Right renal pelvis (tissue), 4 donors: ENCODE results near the gene S100A10. TPM values are rescaled to one million over a fixed set of nuclear protein-coding genes. Genes with fewer than 3 reads are reported as not detected.

Experiments used
- DNase-seq, 4 donors: peaks; one replicate each; pipeline ENCODE4 v3.0.0-alpha.2; 2013; ENCODE audit warnings: low read depth in 4 of 4, low spot score in 3 of 4, missing footprints in 1 of 4
- polyA plus RNA-seq, 4 donors: library from polyadenylated mRNA; unstranded; fragments of 120-200 nt; gene quantifications; one replicate each; pipeline ENCODE4 v1.2.1, GENCODE V29; 2013; ENCODE audit not compliant: insufficient read length in 4 of 4

S100A10 gene
- polyA plus RNA-seq, 4 donors = 244 to 258 (median 251) TPM

DNA sequence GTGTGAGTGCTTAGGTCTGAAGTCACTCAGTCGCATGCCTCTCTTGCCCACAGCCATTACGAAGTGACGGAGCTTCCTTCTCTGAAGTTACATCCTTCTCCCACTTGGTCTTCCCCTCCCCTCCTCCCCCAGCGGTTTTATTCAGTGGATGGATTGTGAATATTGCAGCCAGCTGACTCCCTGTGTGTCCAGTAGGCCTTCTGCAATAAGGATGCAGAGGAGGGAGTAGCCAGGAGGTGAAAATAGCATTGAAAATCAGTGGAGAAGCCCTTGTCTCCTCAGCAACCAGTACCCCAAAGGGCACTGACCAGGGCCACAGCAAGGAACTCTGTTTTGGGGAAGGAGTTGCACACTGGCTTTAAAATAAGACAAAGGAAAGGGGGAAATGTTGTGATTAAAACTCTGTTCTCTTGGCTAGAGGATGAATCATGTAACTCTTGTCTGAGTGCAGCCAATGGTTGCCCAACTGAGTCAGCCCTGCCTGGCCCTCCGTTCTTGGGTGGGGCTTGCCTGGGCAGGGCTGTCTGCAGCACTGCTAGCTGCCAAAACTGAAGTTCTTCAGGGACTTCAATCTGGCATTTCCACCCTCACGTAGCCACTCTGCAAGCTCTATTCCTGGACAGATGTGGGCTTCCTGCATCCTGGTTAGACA is 4.3 kb downstream of the S100A10 start:
- DNase-seq = no peak

DNA sequence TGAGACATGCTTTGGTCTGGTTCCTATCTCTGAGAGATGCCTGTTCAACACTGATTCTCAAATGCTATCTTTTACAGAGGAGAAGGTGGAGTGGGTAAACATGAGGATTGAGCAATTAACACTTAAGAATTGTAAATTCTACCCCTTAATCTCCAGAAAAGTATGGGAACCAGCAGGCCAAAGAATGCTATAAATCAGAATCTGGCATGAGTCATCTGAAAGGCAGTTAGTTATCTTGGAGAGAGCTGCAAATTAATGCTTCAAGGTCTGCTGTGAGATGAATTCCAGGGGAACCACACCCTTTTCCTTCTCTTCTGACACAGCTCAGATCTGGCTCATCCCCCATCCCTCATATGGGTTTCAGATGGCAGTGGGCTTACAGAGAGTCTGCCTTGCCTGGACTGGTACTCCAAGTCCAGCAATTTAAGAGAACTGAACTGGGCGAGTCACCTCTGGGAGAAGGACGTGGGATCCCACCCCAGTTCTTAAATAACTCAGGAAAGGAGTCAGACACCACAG is 5.2 kb downstream of the S100A10 start:
- DNase-seq = no peak

DNA sequence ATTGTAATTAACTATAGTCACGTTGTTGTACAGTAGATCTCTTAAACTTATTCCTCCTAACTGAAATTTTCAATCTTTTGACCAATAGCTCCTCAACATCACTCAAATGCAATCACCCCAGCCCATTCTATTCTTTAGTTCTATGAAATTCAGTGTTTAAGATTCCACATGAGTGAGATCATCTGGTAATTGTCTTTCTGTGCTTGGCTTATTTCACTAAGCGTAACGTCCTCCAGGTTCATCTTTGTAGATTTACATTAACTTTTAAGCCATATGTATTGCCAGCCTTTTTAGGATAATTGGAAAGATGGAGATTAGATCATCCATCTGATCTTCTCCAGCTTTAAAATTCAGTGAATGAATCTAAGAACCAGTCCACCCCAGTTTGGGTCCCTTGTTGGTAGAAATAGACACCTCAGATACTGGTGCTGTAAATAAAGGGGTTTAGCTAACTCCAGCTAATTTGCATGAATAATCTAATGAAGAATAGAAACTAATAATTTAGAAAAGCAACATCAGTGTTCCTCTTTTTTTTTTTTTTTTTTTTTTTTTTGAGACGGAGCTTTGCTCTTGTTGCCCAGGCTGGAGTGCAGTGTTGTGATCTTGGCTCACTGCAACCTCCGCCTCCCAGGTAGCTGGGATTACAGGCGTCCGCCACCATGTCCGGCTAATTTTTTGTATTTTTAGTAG is 7.0 kb downstream of the S100A10 start:
- no peak for DNase-seq

DNA sequence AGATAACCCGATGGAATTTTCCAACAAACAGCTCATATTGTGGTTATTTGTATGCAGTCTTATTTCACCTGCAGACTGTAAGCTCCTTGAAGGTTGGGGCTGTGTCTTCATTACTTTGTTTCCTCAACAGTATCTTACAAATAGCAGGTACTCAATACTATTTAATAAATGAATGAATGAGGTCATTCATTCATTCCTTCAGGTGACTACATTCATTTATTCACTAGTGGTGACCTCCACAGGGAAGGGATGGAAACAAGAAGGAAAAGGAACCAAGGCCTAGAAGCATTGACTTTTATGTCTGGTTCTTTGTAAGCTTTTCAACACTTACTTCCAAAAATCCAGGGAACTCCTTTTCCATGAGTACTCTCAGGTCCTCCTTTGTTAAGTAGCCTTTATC is 7.9 kb downstream of the S100A10 start:
- no peak for DNase-seq

DNA sequence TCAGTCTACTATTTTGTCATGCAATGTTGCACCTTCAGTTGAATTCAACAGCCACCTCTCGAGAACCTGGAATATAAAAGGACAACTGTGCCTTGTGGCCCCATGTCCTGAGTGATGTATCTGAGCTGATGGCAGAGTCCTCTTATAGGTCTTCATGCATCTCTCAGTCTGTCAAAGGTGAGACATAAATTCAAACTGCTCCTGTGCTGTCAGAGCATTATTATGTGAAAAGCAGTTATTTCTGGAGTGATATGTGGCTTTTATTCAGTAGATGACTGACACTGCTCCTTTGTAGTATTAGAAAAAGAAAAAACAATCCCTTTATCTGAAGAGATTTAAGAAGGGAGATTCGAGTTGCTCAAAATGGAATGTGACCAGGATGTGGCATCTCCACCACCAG is 8.4 kb downstream of the S100A10 start:
- DNase-seq = no peak

DNA sequence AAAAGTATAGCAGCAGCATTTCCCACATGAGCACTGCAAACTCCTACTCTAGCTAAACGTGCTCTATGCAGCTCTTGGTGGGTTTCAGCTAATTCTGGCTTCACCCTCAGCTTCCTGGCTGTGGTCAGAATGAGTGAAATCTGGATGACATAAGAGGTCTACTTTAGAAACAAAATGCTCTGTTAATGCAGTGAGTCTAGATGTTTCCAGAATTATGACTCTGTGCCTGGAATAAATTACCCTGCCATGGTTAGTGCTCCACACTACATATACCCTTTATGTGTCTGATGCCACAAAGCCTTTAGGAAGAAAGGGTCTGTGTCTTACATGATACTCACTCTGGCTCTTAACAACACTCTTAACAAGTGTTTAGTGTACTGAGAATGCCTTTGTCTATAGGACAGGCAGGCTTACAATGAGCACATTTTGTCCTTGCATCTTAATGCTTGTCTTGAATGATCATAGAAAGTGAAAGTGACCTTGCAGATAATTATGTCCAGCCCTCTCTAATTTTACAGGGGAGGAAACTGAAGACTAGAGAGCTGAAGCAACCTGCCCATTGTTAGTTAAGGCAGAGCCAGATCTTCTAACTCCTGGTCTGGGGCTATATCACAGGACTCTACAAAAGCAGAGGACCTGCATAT is 9.2 kb downstream of the S100A10 start:
- DNase-seq = no peak

DNA sequence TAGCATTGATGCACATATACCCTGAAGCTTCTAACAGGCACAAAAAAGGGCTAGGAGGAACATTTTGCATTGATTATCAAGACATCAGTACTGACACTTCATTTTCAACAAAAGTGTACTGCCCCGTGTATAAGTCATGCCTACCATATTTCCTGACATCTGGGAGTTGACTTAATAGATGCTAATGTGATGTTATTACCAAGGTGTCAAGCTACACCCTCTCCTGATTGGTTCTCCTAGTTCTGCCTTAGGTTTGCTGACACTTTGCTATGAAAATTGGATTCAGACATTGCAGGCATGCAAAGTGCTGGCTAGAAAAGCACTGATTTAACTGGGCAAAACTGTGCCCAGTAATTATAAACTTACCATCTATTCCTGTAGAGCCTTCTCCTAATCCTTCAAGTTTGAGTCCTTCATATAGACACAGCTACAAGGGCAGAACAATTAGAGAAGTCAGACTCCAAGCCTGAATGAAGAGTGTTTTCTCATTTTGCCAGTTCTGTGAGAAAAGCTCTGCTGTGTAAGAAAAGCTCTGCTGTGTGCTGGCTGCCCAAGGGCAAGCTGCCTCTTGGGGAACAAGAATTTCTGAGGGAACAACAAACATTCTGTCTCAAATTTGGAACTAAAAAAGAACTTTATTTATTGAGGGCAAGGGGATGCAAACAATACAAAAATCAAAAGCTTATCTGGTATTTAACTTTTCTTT is 11.2 kb downstream of the S100A10 start:
- DNase-seq = no peak

DNA sequence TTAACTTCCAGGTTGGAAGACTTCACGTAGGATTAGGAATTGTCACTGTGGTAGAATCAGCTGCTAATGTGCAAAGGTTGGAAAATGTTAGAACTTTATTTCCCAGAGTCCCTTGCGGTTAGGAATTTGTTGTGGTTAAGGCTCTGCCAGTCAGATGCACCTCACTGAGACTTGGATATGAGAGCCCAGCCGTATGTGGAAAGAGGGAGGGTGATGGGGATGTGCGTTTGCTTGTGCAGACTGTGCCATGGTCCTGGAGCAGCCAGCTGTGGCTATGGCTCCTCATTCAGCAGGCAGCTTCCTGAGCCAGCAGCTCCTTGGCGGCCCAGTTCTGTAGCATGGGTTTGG is 12.5 kb downstream of the S100A10 start:
- no peak for DNase-seq

DNA sequence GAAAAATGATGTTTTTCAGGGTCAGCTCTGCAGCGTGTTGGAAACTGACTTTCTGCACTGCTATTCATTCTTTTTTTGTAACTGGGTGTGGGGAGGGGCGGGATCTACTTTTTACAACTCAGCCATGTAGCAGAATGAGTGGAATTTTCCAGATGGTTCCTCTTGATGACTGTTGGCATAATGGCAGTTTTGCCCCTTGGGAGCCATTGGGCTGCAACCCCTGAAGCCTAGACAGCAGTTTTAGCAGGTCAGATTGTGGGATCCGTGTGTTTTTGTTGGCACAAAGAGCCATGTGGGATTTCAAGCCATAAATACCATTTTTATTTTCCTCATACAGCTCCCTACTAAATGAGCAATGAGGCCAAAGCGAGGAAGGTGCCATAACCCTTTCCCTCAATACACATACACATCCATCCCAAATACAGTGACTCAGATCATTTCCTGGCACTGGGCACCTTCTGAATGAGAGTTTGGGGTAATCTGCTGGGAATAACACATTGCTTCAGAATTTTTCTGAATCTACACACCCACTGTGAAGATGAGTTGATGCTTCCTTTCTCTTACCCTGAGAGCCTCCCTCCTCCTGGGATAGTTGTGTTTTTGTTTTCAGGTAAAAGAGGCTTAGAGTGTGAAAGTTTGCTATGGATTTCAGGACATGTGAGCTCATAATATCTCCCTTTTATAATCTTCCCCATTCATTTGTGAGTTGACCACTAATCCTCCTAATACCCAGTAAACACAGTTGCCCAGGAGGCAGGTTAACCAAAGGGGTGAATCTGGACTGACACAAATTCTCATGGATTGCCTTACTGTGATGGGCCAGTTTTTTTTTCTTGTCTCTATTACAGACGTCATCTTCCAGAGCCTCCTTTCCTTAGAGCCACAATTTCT is 13.1 kb downstream of the S100A10 start:
- DNase-seq = no peak

DNA sequence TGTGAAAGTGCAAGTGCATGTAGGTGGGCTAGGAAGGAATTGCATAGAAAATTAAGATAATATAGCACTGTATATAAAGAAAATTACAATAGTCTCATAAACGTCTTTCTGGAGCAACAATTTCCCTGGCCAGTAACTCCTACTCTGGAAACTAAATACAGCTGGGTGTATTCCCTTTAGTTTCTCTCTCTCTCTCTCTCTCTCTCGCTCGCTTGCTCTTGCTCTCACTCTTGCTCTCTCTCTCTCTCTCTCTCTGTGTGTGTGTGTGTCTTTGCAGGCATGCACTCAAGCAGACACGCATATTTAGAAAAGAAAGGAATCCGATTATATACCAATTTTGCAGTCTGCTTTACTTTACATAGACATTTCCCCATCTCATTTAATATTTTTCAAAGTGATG is 14.7 kb downstream of the S100A10 start:
- DNase-seq = no peak

DNA sequence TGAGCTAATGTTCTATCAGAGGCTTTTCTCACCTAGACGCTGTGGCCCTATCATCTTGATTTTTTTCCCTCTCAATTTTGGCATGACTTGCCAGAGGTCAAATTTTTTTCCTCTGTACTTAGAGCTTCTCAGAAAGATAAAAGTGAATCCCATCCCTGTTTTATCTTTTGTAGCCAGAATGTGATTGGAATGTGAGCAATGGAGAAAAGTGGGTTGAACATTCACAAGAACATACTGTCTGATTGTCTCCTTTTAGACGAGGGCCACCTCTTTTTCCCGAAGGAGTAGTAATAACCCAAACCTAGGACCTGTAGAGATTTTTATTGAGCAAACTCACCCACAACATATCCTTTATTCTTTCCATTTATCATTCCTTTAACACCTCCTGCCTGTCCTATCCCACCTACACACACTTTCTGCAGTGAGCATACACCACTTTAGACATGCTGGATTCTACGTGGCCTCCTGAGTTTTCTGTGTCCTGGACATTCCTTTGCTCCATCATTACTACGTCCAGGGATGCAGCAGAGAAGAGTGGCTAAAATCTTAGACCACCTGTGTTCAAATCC is 15.9 kb downstream of the S100A10 start:
- no peak for DNase-seq

DNA sequence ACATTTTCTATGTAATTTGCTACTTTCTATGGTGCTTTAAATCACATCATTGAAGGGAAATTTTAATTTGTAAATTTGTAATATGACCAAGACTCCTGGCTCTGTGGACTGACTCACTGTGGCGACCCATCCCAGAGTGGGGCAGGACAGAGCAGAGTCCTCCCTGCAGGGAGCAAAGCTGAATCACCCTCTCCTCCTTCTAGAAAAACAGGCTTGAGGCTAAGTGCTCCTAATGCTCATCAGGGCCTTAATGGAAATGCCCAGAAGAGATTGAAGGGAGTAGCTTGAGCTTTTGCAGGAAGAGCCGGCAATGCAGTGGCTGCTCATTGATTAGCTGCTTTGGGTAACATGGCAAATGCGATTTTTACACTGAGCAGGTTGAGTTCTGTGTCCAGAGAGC is 16.8 kb downstream of the S100A10 start:
- no peak for DNase-seq

DNA sequence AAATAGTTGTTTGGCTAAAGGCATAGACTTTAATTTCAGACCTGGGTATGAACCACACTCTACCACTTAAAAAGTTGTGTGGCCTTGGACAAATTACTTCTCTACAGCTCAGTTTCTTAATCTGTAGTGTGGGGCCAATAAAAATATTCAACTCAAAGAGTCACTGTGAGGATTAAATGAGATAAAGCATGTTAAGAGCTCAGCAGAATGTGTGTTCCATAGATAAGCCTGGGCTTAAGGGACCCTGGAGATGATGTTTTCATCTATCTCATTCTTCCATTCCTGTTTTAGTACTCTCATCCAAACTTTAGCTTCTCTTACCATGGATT is 17.7 kb downstream of the S100A10 start:
- DNase-seq = no peak

DNA sequence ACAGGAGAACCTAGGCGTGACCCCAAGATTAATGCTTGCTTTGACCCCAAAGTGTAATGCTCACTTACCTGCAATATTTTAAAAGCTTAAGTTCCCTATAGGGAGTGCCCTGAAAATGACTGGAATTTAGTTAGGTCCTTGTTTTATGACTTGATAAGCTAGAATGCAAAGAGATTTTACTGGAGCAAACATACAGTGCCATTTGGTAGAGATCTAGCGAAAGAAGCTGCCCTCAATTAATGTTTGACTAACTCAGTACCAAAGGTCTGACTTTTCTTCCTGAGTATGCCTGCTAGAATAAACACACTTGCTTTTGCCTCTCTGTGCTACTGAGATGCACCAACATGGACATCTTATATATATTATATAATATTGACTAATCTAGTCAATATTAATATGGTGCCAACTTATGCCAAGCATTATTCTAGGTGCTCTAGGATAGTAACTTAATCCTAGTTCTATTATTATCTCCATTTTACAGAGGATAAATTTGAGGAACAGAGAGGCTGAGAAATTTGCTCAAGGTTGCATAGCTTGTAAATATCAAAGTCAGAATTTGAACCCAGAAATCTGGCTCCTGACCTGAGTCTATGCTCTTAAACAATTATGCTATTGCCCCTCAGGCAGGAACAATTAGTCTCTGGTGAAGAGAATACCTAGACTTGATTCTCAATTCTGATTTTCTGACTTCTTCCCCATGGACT is 18.2 kb downstream of the S100A10 start:
- no peak for DNase-seq

DNA sequence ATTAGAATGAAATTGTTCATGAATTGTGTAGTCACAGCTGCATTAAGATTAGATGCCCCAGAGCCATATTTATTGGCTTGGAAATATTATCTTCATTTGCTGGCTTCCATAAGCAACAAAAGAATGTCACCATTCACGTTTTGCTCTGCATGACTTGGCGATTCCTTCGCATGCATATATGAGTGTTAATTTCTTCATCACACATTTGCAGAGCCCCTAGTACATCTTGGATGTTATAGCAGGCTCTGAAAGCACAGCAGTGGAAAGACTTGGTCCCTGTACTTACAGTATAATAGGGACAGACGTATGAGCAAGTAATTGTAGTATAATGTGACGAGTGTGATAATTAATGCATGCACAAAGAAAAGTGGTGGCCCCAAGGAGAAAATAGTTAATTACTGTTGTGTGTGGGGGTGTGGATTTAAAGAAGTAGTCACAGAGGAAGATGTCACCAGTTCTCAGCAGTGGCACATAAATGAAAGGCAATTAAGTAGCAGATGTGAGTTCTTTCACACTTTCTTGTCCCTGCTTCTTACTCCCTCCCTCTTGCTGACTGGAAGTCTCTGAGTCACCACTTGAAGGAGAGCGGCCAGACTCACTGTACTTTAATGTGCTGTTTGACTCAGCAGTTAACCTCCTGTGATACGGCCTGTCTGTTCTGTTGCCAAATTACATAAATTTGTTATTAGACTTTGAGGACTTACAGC is 21.0 kb downstream of the S100A10 start:
- DNase-seq = peak in 3 of 4 donors; percentile 73 to 78 (median 76)

DNA sequence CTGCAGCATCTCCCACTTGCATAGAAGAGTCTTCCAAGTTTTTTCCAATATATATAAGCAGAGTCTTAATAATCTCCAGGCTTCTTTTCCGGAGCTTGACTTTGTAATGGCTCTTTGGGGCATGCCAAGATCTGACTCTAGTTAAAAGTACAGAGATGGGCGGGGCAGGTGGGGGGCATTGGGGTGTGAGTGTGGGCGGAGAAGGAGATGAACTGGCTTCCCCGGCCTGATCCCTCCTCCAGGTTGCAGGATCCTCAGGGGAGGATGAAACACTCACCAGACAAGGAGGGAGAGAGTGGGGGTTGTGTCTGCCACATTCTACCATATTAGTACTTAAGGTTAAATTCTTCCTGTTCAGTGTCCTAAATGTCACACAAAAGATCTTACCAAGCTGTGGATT is 23.0 kb downstream of the S100A10 start:
- no peak for DNase-seq

DNA sequence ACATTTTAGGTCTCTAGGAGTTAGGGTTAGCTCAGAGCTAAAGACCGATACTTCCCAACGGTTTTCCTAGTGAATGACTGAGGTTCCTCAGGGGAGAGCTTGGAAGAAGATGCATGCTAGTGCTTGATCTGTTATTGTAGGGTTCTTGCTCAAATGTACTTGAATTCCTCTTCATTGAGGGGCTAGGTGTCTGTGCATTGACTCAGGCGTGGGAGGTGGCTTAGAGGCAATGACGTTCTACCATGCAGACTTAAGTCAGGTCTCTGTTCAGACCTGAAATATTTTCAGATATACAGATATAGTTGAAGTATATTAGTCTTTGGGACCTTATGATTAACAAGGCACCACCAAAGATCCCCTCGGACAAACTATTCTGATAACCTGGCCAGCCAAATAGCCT is 23.5 kb downstream of the S100A10 start:
- no peak for DNase-seq

DNA sequence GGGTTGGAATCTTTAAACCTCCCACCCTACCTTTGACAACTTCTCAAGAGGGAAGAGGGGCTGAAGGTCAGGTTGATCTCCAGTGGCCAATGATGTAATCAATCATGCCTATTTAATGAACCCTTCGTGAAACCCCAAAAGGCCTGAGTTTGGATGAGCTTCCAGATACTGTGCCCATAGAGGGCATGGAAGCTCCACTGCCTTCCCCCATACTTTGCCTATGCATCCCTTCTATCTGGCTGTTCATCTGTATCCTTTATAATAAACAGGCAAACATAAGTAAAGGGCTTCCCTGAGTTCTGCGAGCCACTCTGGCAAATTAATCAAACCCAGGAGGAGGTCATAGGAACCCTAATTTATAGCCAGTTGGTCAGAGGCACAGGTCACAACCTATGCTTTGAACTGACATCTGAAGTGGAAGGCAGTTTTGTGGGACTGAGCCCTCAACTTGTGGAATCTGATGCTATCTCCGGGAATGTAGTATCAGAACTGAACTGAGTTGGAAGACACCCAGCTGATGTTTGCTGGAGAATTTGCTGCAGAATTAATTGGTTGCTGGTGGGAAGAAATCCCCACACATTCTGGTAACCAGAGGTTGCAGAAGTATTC is 24.8 kb downstream of the S100A10 start:
- no peak for DNase-seq
